ENCODE measurements around the gene IGFBP2. TPM values are rescaled to one million over a fixed set of nuclear protein-coding genes. Genes with fewer than 3 reads are reported as not detected.

The IGFBP2 gene
- polyA plus RNA-seq, 1 donor (not counting 4 experiments of a cell fraction or from before 2014, with no cell fraction given) = 10.2 TPM

- Histone ChIP-seq H3K4me1 (ENCODE audit: control insufficient read depth, extremely low read depth, insufficient read depth, low read length) (no peaks in the 10 kb centered on the region), H3K27ac (ENCODE audit: control insufficient read depth, insufficient read depth, low read length) (no peak overlapping the region), H3K4me2 (ENCODE audit: control insufficient read depth, extremely low read depth, insufficient read depth, low read depth, low read length) (no peak overlapping the region), H3K36me3 (ENCODE audit: control insufficient read depth in 2 of 2, extremely low read depth in 1 of 2, insufficient read depth in 2 of 2, low read length in 2 of 2) (no peaks in the 10 kb centered on the region), H3K9me1 (ENCODE audit: control insufficient read depth, extremely low read depth, insufficient read depth, low read length) (no peaks in the 10 kb centered on the region), H3K9me3 (ENCODE audit: control insufficient read depth, low read depth, low read length) (no peaks in the 10 kb centered on the region), H3K4me3 (ENCODE audit: control insufficient read depth in 2 of 3, extremely low read depth in 1 of 3, insufficient read depth in 2 of 3, low read depth in 1 of 3, low read length in 3 of 3) (no peak overlapping the region), H3K79me2 (ENCODE audit: control insufficient read depth, insufficient read depth, low read length) (no peaks in the 10 kb centered on the region), H3K27me3 (ENCODE audit: control insufficient read depth, extremely low read depth, insufficient read depth, low read length) (peaks cover 16% of the 10 kb centered on the region), H4K20me1 (ENCODE audit: control insufficient read depth, extremely low read depth, insufficient read depth, low read length) (no peaks in the 10 kb centered on the region), H2AFZ (ENCODE audit: control insufficient read depth, low read length) (no peak overlapping the region), H3K9ac (ENCODE audit: control insufficient read depth, extremely low read depth, insufficient read depth, low read length) (no peak overlapping the region)
- TF ChIP-seq CTCF (optimal IDR thresholded peaks at IDR 0.05 in 1 of 3, IDR thresholded peaks at IDR 0.05 in 1 of 3, conservative IDR thresholded peaks at IDR 0.05 in 1 of 3; ENCODE audit: extremely low read depth in 1 of 3, insufficient read depth in 2 of 3, low read length in 3 of 3) (no peak), EZH2 (IDR thresholded peaks at IDR 0.05; ENCODE audit: low read length) (no peak)
- no peak for DNase-seq (ENCODE audit: low read depth, low spot score)
- dilution Hi-C loops (cut with MboI; ENCODE audit: extremely low pct_ligation_motif_present, low sequenced_read_pairs) = no loop called here
- no peak for FAIRE-seq
Measured at GRCh38 chr2:216588861-216589710, 44.1 kb upstream of the IGFBP2 start.

- peaks cover 9% of the 10 kb centered on the region for H3K27me3 ChIP-seq (ENCODE audit: control insufficient read depth, extremely low read depth, insufficient read depth, low read length)
- H3K4me1 ChIP-seq (ENCODE audit: control insufficient read depth, extremely low read depth, insufficient read depth, low read length) = no peaks in the 10 kb centered on the region
- H3K79me2 ChIP-seq (ENCODE audit: control insufficient read depth, insufficient read depth, low read length) = no peaks in the 10 kb centered on the region
- DNase-seq (ENCODE audit: low read depth, low spot score) (no peak), FAIRE-seq (no peak)
- H4K20me1 ChIP-seq (ENCODE audit: control insufficient read depth, extremely low read depth, insufficient read depth, low read length) = no peaks in the 10 kb centered on the region
- H3K4me2 ChIP-seq (ENCODE audit: control insufficient read depth, extremely low read depth, insufficient read depth, low read depth, low read length) = no peak overlapping the region
- no peak overlapping the region for H3K27ac ChIP-seq (ENCODE audit: control insufficient read depth, insufficient read depth, low read length)
- dilution Hi-C loops (cut with MboI; ENCODE audit: extremely low pct_ligation_motif_present, low sequenced_read_pairs) = no loop called here
- no peaks in the 10 kb centered on the region for H3K36me3 ChIP-seq (ENCODE audit: control insufficient read depth in 2 of 2, extremely low read depth in 1 of 2, insufficient read depth in 2 of 2, low read length in 2 of 2)
- no peak overlapping the region for H2AFZ ChIP-seq (ENCODE audit: control insufficient read depth, low read length)
- H3K9me3 ChIP-seq (ENCODE audit: control insufficient read depth, low read depth, low read length) = no peaks in the 10 kb centered on the region
- no peak for TF ChIP-seq EZH2 (IDR thresholded peaks at IDR 0.05; ENCODE audit: low read length)
- no peak for TF ChIP-seq CTCF (optimal IDR thresholded peaks at IDR 0.05 in 1 of 3, IDR thresholded peaks at IDR 0.05 in 1 of 3, conservative IDR thresholded peaks at IDR 0.05 in 1 of 3; ENCODE audit: extremely low read depth in 1 of 3, insufficient read depth in 2 of 3, low read length in 3 of 3)
- H3K9ac ChIP-seq (ENCODE audit: control insufficient read depth, extremely low read depth, insufficient read depth, low read length) = no peak overlapping the region
- H3K4me3 ChIP-seq (ENCODE audit: control insufficient read depth in 2 of 3, extremely low read depth in 1 of 3, insufficient read depth in 2 of 3, low read depth in 1 of 3, low read length in 3 of 3) = no peak overlapping the region
- H3K9me1 ChIP-seq (ENCODE audit: control insufficient read depth, extremely low read depth, insufficient read depth, low read length) = no peaks in the 10 kb centered on the region
Measured at GRCh38 chr2:216589791-216590190, 43.4 kb upstream of the IGFBP2 start.

Data from keratinocyte (primary cell).